Inferior parietal cortex (tissue), 1 donor: Measurements from ENCODE around the gene GRIK1.

ENCODE experiments used
- DNase-seq: peaks from one replicate; pipeline ENCODE4 v3.0.0-alpha.2; 2016; ENCODE audit errors: extremely low spot score

GRIK1 gene

DNA sequence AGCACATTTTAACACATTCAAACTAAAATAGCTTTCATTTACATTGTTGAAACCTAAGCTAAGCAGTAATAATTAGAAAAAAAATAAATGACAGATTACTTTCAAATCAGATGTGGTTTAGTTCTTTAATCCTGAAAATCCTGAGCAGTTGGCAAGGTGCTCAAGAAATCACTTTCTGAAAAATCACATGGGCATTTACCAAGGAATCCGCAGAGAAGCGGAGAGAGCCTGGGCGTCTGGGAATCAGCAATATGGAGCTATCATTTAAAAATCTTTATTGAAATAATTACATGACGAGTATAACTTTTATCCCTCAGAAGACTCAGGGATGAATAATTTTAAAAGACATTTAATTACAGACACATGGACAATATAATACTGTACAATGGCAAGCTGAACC is 30.2 kb downstream of the GRIK1 start:
- DNase-seq = no peak

GRCh38 chr21:29904359-29905282 is 35.2 kb downstream of the GRIK1 start:
- DNase-seq = no peak

DNA sequence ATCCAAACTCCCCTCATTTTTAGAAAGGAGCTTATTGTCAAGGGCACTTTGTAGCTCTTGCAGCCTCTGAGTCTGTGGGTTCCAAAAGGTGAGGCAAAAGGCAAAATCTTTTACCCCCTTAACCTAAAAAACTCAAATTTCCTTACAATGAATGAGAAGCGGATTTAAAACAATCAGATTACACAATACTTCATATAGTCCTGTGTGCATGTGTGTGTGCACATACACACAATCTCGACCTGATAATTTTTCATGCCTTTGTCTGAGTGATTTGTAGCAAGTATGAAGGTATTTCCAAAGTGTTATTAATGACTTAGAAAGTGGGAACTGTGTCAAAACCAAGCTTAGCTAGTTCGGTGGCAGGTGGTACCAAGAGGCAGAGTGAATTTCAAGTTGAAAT is 42.9 kb downstream of the GRIK1 start:
- DNase-seq = no peak

DNA sequence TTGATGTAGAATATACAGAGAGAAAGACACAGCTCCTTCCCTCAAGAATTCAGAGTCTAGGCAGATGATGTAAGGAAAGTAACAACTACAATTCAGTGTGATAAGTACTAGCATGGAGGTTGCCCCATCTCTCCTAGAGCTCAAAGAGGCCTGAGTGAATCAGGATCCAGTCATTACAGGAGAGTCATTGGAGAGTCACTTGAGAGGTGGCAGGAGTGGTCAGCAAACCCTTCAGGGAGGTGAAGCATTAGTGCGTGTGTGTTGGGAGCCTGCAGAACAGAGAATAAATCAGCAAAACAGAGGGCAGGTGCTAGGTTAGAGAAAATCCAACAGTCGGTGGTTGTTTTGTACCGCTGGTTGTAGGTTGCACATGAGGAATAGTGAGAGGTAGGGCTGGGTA is 46.1 kb downstream of the GRIK1 start:
- no peak for DNase-seq

DNA sequence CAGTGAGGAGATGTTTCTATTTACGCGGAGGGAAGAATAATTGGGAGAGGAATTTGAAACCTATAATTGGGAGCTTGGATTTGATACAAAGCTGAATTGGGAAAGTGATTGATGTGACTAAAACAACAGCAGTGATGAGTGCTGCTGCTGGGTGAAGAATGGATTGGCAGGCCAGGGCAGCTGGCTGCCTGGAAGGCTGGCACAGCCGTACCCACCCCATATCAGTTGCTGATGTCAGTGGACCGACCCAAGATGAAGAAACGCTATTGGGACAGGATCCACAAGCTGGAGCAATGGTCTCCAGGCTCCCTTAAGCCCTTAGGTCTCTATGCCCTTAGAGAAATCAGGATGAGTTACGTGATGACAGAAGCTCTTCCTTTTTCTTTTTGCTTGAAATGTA is 47.4 kb downstream of the GRIK1 start:
- DNase-seq = no peak

DNA sequence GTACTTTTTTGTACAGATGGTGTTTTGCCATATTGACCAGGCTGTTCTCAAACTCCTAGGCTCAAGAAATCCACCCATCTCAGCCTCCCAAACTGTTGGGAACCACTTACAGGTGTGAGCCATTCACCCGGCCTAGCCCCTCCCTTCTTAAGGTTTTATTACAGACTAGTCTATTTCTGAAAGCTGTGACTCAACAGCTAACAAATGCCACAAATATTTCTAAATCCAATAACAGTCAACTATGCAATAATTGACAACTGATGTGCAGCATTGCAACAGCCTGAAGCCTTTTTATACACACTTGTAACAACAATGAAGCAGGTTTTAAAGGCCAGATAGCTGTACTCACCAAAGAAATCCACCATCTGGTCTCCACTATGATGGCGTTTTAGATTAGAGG is 51.4 kb downstream of the GRIK1 start:
- no peak for DNase-seq

- no peak for DNase-seq
These were observed 52.3 kb downstream of the GRIK1 start for GRCh38 chr21:29887313-29888009.

GRCh38 chr21:29885491-29885890 is 54.3 kb downstream of the GRIK1 start:
- DNase-seq = no peak

DNA sequence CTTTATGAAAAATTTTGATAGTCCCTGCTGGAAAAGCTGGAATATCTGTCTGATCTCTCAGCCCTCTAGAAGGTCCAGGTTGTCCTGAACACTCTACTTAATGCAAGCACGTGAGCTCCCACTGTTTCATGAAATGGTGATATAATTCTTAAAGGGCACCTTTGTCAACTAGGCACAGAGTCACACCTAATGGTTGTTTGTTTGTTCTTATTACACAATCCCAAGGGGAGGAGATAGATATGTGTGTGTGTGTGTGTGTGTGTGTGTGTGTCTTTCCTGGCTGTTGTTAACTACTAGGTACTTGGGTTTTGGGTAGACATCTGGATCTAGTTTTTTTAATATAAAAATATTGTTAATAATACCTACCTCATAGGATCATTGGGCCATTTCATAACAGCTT is 63.9 kb downstream of the GRIK1 start:
- no peak for DNase-seq

DNA sequence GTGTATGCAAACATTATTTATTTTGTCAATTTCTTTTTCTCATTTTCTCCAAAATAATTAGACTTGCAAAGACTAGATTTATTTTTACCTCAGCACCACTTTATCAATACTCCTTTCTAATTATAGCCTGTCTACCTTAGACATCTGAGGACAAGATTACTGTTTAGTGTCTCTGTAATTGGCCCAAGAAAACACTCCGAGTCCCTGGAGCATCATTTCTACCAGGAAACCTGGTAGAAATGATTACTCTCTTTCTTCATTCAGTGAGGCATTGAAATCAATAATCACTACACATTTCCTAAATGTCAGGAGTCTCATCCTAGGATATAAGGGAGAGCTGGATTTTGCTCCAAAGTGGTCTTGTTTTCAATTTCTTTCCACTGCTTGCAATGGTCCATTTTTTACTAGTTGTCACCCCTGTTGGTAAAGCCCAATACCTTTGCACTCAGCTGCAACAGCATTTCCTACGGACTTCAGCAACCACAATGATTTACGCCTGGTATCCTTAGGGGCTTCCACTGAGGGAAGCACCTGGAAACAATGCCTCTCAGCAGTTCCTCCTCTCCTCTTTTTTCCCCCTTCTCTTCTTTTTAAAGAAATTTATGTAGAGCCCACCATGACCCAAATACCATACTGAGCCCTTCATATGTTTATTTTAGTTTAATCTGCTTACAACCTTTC is 64.6 kb downstream of the GRIK1 start:
- no peak for DNase-seq

GRCh38 chr21:29873908-29874307 is 65.9 kb downstream of the GRIK1 start:
- no peak for DNase-seq

GRCh38 chr21:29870814-29871213 is 69.0 kb downstream of the GRIK1 start:
- DNase-seq = no peak

- no peak for DNase-seq
These were observed 72.0 kb downstream of the GRIK1 start for GRCh38 chr21:29867796-29868195.

- no peak for DNase-seq
These were observed 79.5 kb downstream of the GRIK1 start for GRCh38 chr21:29860346-29860745.

GRCh38 chr21:29857150-29857549 is 82.6 kb downstream of the GRIK1 start:
- no peak for DNase-seq

DNA sequence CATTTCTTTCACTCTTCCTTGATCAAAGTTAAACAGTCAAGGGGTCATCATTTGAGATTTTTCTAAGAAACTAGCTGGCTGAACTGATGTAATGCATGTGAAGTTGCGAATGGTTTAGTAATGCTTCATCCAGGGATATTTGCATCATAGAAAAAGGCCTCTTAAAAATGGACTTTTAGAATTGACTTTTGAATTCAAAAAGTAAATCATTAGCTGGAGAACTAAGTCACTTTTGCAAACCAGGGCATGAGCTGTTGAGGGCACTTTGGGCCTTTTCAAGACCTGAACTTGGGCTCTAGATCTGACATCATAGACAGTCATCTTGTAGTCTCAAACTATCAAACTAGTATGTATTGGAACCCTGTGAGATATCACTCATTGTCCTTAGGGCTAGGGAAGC is 85.0 kb downstream of the GRIK1 start:
- no peak for DNase-seq

DNA sequence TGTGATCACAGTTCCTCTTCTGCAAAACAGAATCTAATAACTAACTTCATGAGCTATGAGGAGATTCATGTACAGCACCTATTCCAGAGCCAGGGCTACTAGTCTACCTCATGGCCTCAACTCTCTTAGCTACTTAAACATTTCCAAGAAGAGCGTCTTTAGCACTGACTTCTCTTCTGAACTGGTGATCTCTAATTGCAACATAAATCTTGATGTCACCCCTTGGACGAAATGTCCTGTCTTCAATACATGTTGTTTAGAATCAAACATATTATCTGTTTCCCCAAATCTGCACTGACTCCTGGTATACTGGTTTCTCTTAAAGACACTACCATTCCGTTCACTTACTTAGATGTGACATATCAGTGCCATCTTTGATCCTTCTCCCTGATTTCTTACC is 88.2 kb downstream of the GRIK1 start:
- DNase-seq = no peak

DNA sequence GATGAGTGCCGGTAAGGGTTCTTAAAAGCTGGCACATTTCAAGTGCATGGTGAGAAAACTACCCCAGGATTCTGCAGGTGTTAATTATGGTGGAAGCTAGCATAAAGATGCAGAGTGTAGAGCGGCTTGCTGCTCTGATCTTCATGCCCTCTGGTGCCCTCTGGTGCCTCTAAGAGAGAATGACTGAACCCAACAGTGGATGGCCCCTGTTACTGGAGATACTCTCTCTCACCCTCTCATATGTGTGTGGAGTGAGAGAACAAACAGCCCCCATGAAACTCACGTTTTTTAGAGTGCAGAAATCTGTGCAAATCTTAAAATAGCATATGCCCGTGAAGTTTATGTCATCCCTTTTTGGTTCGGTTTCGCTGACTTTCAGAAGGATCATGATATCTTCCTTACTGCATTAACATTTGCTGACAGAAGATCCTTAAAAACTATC is 90.0 kb downstream of the GRIK1 start:
- peak; percentile 76 for DNase-seq

DNA sequence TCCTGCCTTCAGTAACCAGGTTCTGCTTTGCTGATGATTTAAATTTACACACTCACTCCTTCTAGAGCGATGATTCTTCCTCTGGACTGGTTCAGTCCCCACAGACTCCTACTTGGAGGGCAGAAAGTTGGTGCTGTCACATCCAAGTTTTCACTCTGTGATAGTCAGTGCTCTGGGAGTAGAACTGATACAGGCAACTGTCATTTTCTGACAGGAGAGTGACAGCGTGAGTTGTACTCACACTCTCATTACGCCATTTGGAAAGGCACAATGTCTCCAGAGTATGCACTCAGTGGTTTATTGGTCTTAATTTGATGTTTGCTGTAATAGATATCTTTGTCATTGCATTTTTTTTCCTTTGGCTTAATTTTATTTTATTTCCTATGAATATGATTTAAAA is 96.0 kb downstream of the GRIK1 start:
- no peak for DNase-seq

GRCh38 chr21:29834617-29835016 is 105.2 kb downstream of the GRIK1 start:
- no peak for DNase-seq

- DNase-seq = no peak
These were observed 107.6 kb downstream of the GRIK1 start for GRCh38 chr21:29832217-29832616.

DNA sequence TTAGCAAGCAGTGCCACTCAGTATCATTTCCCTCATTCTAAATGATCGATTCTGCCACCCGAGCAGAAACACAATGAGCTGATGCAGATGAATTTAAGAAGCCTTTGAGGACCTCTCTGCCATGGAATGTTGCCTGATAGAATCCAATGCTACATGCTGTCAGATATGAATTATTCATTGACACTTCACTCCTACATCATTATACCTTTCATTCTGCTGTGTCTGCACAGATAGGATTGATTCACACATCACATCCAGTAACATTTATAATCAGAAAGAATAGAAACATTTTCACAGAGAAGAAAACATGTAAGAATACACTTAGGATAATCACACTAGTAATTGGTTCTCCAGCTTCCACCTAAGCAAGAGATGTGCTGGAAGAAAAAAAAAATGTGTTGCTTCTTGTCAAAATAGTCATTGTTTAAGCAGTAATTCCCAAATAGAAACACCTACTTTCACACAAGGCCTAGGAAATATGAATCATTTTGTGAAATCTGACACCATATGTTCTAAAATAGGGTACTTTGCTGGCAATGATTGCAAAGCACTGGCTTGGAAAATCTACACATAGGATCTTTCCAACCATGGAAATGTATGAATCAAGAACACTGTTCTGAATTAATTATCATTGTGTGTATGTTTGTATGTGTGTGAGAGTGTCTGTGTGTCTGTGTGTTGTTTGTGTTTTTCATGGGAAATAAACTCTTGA is 110.1 kb downstream of the GRIK1 start:
- peak; percentile 69 for DNase-seq
